Neural progenitor cell (in vitro differentiated cells): Measurements from ENCODE around the gene ZNF106. TPM values are rescaled to one million over a fixed set of nuclear protein-coding genes. Genes with fewer than 3 reads are reported as not detected.

ENCODE experiments used
- DNase-seq: peaks from one replicate; pipeline ENCODE4 v3.0.0-alpha.2; 2016; ENCODE audit warnings: low spot score
- H2AFZ ChIP-seq: fragments of 200-600 bp; sonication (generic); replicated peaks from 2 replicates; pipeline ENCODE4 v1.6.1; 2016; ENCODE audit warnings: antibody characterized with exemption
- H3F3A ChIP-seq: fragments of 200-600 bp; sonication (generic); 2 replicates; pipeline ENCODE4 v1.6.1; 2016; ENCODE audit warnings: antibody characterized with exemption, low read depth
- H3K27ac ChIP-seq: fragments of 200-600 bp; sonication (generic); 2 replicates; pipeline ENCODE4 v1.5.1; 2016; ENCODE audit warnings: mild to moderate bottlenecking
- H3K27me3 ChIP-seq: fragments of 200-600 bp; sonication (generic); 2 replicates; pipeline ENCODE4 v1.6.1; 2016; ENCODE audit warnings: mild to moderate bottlenecking, moderate library complexity
- H3K36me3 ChIP-seq: fragments of 200-600 bp; sonication (generic); 2 replicates; pipeline ENCODE4 v1.5.1; 2016
- H3K4me1 ChIP-seq: fragments of 200-600 bp; sonication (generic); 2 replicates; pipeline ENCODE4 v1.6.1; 2016; ENCODE audit warnings: mixed run types
- H3K4me2 ChIP-seq: fragments of 200-600 bp; sonication (generic); 2 replicates; pipeline ENCODE4 v1.6.1; 2016
- H3K4me3 ChIP-seq: fragments of 200-600 bp; sonication (generic); 2 replicates; pipeline ENCODE4 v1.5.1; 2016
- H3K79me2 ChIP-seq: fragments of 200-600 bp; sonication (generic); 2 replicates; pipeline ENCODE4 v1.6.1; 2016; ENCODE audit warnings: low read depth
- H3K9ac ChIP-seq: fragments of 200-600 bp; sonication (generic); 2 replicates; pipeline ENCODE4 v1.6.1; 2016
- H3K9me3 ChIP-seq: fragments of 200-600 bp; sonication (generic); 2 replicates; pipeline ENCODE4 v1.5.1; 2016; ENCODE audit warnings: low read depth
- H4K20me1 ChIP-seq: fragments of 200-600 bp; sonication (generic); 2 replicates; pipeline ENCODE4 v1.6.1; 2016; ENCODE audit warnings: low read depth
- H3K27ac Mint-ChIP-seq: 3 replicates; pipeline ENCODE4 v1.8.0; 2021; ENCODE audit warnings: mixed read lengths
- H3K27me3 Mint-ChIP-seq: 2 replicates; pipeline ENCODE4 v1.8.0; 2022; ENCODE audit warnings: low read depth, mild to moderate bottlenecking, inconsistent platforms, moderate library complexity, mixed read lengths; ENCODE audit not compliant: insufficient read depth
- H3K36me3 Mint-ChIP-seq: 3 replicates; pipeline ENCODE4 v1.8.0; 2021; ENCODE audit warnings: mixed read lengths
- H3K4me1 Mint-ChIP-seq: 3 replicates; pipeline ENCODE4 v1.8.0; 2021; ENCODE audit warnings: mixed read lengths
- H3K4me3 Mint-ChIP-seq: 3 replicates; pipeline ENCODE4 v1.8.0; 2021; ENCODE audit warnings: mild to moderate bottlenecking, moderate library complexity, mixed read lengths
- H3K9me3 Mint-ChIP-seq: 3 replicates; pipeline ENCODE4 v1.8.0; 2020; ENCODE audit warnings: mixed read lengths
- EZH2 ChIP-seq: fragments of 200-600 bp; sonication (generic); IDR thresholded peaks from 2 replicates; pipeline ENCODE4 v1.6.1; 2017; ENCODE audit warnings: antibody characterized with exemption, mild to moderate bottlenecking, moderate library complexity
- EZH2phosphoT487 ChIP-seq: fragments of 200-600 bp; sonication (generic); IDR thresholded peaks from 2 replicates; pipeline ENCODE4 v1.6.1; 2017; ENCODE audit warnings: antibody characterized with exemption
- total RNA-seq: library from RNA; depleted of rRNA; stranded (reverse); fragments of >200 nt; gene quantifications from 2 replicates; pipeline ENCODE4 v1.2.3, GENCODE V29; 2015; ENCODE audit warnings: low replicate concordance
- TF ChIP-seq, protein P1 (sequence below): fragments of 200-600 bp; sonication (generic); IDR thresholded peaks from 2 replicates; pipeline ENCODE4 v1.5.1; 2017; ENCODE audit warnings: antibody characterized with exemption, mild to moderate bottlenecking

Gene ZNF106
- total RNA-seq, 1 donor from 2014 or later, result 72.2 TPM

DNA sequence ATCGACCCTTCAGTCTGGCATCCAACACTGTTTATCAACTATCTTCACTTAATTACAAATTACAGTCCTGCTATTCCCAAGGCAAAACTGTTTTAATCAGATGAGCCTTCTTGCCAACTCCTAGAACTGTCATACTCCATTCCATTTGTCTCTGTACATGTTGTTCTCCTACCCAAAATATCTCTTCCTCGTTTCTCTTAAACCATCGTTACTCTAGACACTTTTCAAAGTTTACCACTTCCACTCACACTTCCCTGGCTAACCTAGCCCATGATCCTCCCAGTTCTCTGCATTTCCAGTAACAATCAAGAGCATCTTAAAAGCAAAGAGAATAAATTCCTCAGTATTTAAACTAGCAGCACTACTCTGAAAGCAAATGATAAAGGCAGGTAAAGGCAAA, 19.9 kb downstream of the ZNF106 start:
- Histone ChIP-seq H3K27ac (no peak overlapping the region), H3K4me3 (no peak overlapping the region), H3F3A (peaks cover 6% of the 10 kb centered on the region), H2AFZ (no peak overlapping the region), H3K9ac (no peak overlapping the region), H3K9me3 (no peaks in the 10 kb centered on the region), H3K4me2 (no peak overlapping the region), H3K4me1 (peaks cover 7% of the 10 kb centered on the region), H3K79me2 (peaks cover 5% of the 10 kb centered on the region), H4K20me1 (peaks cover 3% of the 10 kb centered on the region), H3K27me3 (no peaks in the 10 kb centered on the region), H3K36me3 (no peaks in the 10 kb centered on the region)
- no peaks in the 10 kb centered on the region for H3K27me3 Mint-ChIP-seq
- DNase-seq, result no peak
- no peaks in the 10 kb centered on the region for H3K9me3 Mint-ChIP-seq
- no peak overlapping the region for H3K27ac Mint-ChIP-seq
- H3K4me1 Mint-ChIP-seq, result no peaks in the 10 kb centered on the region
- TF ChIP-seq EZH2phosphoT487, result no peak
- TF ChIP-seq, protein P1, sequence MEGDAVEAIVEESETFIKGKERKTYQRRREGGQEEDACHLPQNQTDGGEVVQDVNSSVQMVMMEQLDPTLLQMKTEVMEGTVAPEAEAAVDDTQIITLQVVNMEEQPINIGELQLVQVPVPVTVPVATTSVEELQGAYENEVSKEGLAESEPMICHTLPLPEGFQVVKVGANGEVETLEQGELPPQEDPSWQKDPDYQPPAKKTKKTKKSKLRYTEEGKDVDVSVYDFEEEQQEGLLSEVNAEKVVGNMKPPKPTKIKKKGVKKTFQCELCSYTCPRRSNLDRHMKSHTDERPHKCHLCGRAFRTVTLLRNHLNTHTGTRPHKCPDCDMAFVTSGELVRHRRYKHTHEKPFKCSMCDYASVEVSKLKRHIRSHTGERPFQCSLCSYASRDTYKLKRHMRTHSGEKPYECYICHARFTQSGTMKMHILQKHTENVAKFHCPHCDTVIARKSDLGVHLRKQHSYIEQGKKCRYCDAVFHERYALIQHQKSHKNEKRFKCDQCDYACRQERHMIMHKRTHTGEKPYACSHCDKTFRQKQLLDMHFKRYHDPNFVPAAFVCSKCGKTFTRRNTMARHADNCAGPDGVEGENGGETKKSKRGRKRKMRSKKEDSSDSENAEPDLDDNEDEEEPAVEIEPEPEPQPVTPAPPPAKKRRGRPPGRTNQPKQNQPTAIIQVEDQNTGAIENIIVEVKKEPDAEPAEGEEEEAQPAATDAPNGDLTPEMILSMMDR, result no peak
- TF ChIP-seq EZH2, result no peak
- H3K4me3 Mint-ChIP-seq, result no peak overlapping the region
- H3K36me3 Mint-ChIP-seq, result peaks cover 3% of the 10 kb centered on the region

DNA sequence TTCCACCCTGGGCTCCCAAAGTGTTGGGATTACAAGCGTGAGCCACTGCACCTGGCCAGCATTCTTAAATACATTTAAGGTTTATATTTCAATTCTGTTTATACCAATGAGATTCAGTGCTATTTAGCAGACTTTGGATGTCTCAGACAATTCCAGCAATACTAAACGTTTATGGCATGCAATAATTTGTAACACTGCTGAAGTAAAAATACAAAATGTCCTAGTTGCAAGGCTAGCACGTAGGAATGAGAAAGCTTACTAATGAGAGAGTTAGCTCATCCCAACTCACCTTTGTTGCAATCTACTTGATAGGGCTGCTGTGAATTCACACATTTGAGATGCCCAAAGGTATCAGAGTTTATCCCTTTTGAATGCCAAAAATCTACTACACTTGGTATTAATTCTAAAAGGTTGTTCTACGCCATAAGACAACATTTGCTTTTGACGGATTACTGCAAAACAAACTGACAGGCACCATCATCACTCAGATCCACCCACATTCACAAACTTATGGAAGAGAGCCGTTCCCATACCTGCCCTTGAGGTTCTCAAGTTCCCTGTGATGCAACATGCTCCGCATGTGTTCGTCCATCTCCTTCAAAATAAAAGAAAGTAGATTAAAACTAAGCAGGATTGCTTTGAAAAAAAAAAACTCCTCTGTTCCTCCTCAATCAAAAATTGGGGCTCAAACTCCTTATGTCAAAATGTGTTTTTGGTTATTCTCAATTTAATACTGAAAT, 25.3 kb downstream of the ZNF106 start:
- no peaks in the 10 kb centered on the region for H4K20me1 ChIP-seq
- Mint-ChIP-seq H3K4me3 (no peak overlapping the region), H3K4me1 (peaks cover 2% of the 10 kb centered on the region), H3K27ac (no peak overlapping the region), H3K36me3 (peaks cover 11% of the 10 kb centered on the region), H3K9me3 (no peaks in the 10 kb centered on the region), H3K27me3 (no peaks in the 10 kb centered on the region)
- H3K27me3 ChIP-seq, result no peaks in the 10 kb centered on the region
- peaks cover 6% of the 10 kb centered on the region for H3K79me2 ChIP-seq
- no peaks in the 10 kb centered on the region for H3K9me3 ChIP-seq
- H3K27ac ChIP-seq, result no peak overlapping the region
- no peak overlapping the region for H3K4me2 ChIP-seq
- H3K4me3 ChIP-seq, result no peak overlapping the region
- no peak for DNase-seq
- TF ChIP-seq EZH2phosphoT487, result no peak
- no peak for TF ChIP-seq EZH2
- TF ChIP-seq, protein P1, result no peak
- peaks cover 6% of the 10 kb centered on the region for H3K4me1 ChIP-seq
- no peak overlapping the region for H2AFZ ChIP-seq
- H3F3A ChIP-seq, result no peaks in the 10 kb centered on the region
- H3K36me3 ChIP-seq, result no peaks in the 10 kb centered on the region
- H3K9ac ChIP-seq, result no peak overlapping the region

DNA sequence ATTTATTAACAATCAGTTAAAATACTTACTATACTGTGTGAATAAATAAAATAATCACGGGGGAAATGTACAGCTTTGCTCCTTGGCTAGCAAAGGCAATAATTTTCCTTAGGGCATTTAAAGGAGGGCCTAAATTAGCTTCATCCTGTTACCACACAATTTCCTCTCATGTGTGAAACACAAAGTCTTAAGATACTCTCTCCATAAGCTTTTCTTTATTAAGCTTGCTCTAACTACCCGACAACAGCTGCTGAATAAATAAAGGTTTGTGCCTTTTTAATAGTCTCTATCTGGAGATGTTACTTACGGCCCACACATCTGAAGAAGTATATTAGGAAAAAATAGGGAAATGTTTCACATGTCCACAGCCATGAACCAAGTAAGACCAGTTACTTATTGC, 29.7 kb downstream of the ZNF106 start:
- H3K9me3 ChIP-seq, result no peaks in the 10 kb centered on the region
- H3K27ac ChIP-seq, result peak overlapping the region; percentile 14
- H2AFZ ChIP-seq, result no peak overlapping the region
- H3K4me2 ChIP-seq, result no peak overlapping the region
- no peak overlapping the region for H3K27ac Mint-ChIP-seq
- peaks cover 22% of the 10 kb centered on the region for H3K4me1 Mint-ChIP-seq
- DNase-seq, result no peak
- no peaks in the 10 kb centered on the region for H3K27me3 ChIP-seq
- H3K4me3 Mint-ChIP-seq, result no peak overlapping the region
- peaks cover 21% of the 10 kb centered on the region for H3F3A ChIP-seq
- H3K79me2 ChIP-seq, result peaks cover 28% of the 10 kb centered on the region
- H4K20me1 ChIP-seq, result no peaks in the 10 kb centered on the region
- H3K9ac ChIP-seq, result no peak overlapping the region
- TF ChIP-seq, protein P1, result no peak
- no peak for TF ChIP-seq EZH2
- no peak for TF ChIP-seq EZH2phosphoT487
- H3K9me3 Mint-ChIP-seq, result no peaks in the 10 kb centered on the region
- peaks cover 25% of the 10 kb centered on the region for H3K4me1 ChIP-seq
- peaks cover 8% of the 10 kb centered on the region for H3K36me3 Mint-ChIP-seq
- no peak overlapping the region for H3K4me3 ChIP-seq
- H3K27me3 Mint-ChIP-seq, result no peaks in the 10 kb centered on the region
- no peaks in the 10 kb centered on the region for H3K36me3 ChIP-seq
